ENCODE results near the gene RFT1.
A peak's percentile ranks its signal among the peaks of the same experiment; 100 is the strongest.

DNA sequence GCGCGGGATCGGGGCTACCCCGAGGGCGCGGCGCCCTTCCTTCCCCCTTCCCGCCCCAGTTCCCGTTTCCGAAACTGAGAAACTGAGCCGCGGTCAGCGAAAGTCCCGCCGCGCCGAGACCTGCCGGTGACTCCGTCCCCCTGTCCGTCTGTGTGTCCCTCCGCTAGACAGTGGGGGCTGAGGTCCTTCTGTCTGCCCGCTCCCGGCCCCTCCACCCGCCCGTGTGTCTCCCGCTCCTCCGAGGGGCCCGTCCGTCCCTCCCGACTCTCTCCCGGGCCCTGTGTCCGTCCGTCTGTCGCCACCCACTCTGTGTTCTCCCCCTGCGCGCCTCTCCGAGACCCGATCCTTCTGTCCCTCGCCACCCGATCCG is 31.2 kb upstream of the RFT1 start:
- TF ChIP-seq, protein P1, sequence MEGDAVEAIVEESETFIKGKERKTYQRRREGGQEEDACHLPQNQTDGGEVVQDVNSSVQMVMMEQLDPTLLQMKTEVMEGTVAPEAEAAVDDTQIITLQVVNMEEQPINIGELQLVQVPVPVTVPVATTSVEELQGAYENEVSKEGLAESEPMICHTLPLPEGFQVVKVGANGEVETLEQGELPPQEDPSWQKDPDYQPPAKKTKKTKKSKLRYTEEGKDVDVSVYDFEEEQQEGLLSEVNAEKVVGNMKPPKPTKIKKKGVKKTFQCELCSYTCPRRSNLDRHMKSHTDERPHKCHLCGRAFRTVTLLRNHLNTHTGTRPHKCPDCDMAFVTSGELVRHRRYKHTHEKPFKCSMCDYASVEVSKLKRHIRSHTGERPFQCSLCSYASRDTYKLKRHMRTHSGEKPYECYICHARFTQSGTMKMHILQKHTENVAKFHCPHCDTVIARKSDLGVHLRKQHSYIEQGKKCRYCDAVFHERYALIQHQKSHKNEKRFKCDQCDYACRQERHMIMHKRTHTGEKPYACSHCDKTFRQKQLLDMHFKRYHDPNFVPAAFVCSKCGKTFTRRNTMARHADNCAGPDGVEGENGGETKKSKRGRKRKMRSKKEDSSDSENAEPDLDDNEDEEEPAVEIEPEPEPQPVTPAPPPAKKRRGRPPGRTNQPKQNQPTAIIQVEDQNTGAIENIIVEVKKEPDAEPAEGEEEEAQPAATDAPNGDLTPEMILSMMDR (IDR thresholded peaks at IDR 0.05), result no peak
- no peak for TF ChIP-seq POLR2AphosphoS5 (IDR thresholded peaks at IDR 0.05)
- no peak for TF ChIP-seq EP300 (IDR thresholded peaks at IDR 0.05)
- peak in 1 of 2 donors; percentile 3 for TF ChIP-seq POLR2A (IDR thresholded peaks at IDR 0.05)
